GM23338 (cell line): ENCODE results near the gene DPM1.

Experiments
- CREB1 ChIP-seq: fragments of 250-450 bp; sonication (Bioruptor Pico); IDR thresholded peaks from 2 replicates; pipeline ENCODE4 v1.5.0; 2020; ENCODE audit warnings: low read depth, mild to moderate bottlenecking, moderate library complexity
- CTCF ChIP-seq, 2 experiments: fragments of 200-600 bp in 1 of 2; sonication (generic) in 1 of 2; conservative IDR thresholded peaks; 2 replicates each; pipeline versions ENCODE4 v1.5.1 to v1.6.1; 2016 to 2017; ENCODE audit warnings: antibody characterized with exemption in 2 of 2, low read depth in 2 of 2, mild to moderate bottlenecking in 2 of 2, moderate library complexity in 1 of 2
- POLR2AphosphoS5 ChIP-seq: IDR thresholded peaks from 2 replicates; pipeline ENCODE4 v1.6.1; 2016; ENCODE audit warnings: antibody characterized with exemption, low read depth

DNA sequence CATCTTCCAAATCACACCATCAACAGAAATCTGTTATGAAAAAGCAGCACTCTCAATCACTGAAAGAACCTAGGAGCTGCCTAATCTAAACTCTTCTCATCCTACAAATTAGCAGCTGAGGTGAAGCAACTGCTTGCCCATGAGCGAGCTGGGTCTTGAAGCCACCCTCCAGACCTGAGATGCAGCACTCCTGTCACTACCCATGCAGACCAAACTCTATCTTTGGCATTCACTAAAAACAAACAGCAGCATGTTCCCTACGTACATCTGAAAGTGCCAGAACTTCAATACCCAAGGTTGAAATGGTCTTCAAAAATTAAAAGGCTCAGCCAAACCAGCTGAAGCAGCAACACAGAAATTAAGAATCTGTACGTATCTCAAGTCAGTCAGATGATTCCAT lies 41.4 kb downstream of the DPM1 start:
- TF ChIP-seq CREB1 (CRISPR knock-in tag) (no peak), CTCF (conservative IDR thresholded peaks at IDR 0.05; ENCODE audit: low read depth in 2 of 2) (no peak), POLR2AphosphoS5 (no peak)
